ENCODE data around the gene BDKRB2.

- TF ChIP-seq CTCF (IDR thresholded peaks at IDR 0.05; ENCODE audit: low read depth, low read length), result no peak
- TF ChIP-seq EZH2phosphoT487 (IDR thresholded peaks at IDR 0.05; ENCODE audit: low read depth), result no peak
These were observed 51.8 kb downstream of the BDKRB2 start for GRCh38 chr14:96256407-96256806.

Data from OCI-LY3 (cell line).